NOMO-1 (cell line): ENCODE measurements around the gene CRISPLD2.

Source experiments
- DNase-seq, 2 experiments: peaks; one replicate each; lab custom pipeline; 2025; ENCODE audit not compliant: unreplicated experiment in 2 of 2; lab: John Stamatoyannopoulos, UW

The CRISPLD2 gene

GRCh38 chr16:84838383-84838948 is 18.7 kb downstream of the CRISPLD2 start:
- no peak for DNase-seq

- no peak for DNase-seq
Observed at GRCh38 chr16:84839054-84839453, 19.3 kb downstream of the CRISPLD2 start.

DNA sequence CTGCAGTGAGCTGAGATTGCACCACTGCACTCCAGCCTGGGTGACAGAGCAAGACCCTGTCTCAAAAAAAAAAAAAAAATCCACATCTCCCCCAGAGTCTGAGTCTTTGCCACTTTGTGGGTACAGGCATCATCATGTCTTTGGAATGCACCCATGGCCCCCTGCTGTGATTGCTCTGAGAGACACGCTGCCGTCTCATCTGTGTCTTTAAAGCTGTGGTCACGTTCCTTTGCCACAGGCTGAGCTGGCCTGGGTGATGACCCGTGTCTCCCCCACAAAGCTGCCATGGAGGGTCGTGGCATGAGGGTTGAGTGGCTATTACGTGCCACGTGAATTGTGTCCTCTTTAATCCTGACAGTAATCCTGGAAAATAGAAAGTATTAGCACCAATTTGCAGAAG is 20.2 kb downstream of the CRISPLD2 start:
- no peak for DNase-seq

GRCh38 chr16:84840687-84841627 is 21.2 kb downstream of the CRISPLD2 start:
- no peak for DNase-seq

- DNase-seq: no peak
Observed at GRCh38 chr16:84841787-84842300, 22.1 kb downstream of the CRISPLD2 start.

DNA sequence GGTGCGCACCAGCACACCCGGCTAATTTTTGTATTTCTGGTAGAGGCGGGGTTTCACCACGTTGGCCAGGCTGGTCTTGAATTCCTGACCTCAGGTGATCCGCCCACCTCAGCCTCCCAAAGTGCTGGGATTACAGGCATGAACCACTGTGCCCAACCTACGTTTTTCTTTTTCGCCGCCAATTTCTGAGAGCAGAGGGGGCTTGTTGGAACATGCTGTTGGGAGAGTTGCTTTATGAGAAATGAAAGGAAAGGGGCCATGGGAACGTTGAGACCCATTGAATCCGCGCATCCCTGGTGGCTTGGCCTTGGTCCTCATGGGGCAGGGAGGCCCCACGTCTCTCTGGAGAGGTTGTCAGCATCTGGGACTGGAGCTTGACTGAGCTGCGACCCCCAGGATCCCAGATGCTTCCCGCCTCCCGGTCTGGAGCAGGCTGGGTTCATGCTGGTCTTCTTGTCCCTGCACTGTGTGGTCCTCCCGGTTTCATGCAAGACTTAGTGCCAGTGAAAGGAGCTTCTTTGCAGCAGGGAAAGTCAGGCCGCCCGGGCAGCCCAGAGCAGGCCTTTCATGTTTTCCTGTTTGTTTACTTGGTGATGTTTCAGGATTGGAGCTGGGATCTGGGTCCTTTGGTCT is 22.8 kb downstream of the CRISPLD2 start:
- DNase-seq: no peak

GRCh38 chr16:84843149-84844048 is 23.6 kb downstream of the CRISPLD2 start:
- DNase-seq: no peak

GRCh38 chr16:84844049-84844350 is 24.2 kb downstream of the CRISPLD2 start:
- DNase-seq: no peak

- no peak for DNase-seq
Observed at GRCh38 chr16:84844559-84845495, 25.0 kb downstream of the CRISPLD2 start.

DNA sequence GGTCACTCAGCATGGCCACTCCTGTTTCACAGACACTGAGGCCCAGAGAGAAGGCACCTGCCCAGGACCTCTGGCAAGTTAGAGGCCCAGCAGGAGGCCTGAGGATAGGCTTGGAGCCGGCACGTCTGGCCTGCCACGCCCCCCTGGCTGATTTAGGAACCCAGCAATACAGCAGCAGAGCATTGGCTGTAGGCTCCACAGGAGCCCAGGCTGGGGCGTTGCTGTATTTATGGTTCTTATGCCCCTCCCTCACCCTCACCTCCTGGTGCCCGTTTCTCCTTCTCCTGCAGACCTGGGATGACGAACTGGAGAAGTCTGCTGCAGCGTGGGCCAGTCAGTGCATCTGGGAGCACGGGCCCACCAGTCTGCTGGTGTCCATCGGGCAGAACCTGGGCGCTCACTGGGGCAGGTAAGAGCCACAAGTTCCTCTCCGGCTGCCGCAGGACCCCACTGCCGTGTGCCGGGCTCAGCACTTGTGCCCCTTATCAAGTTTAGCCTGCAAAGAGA is 25.8 kb downstream of the CRISPLD2 start:
- DNase-seq: no peak

DNA sequence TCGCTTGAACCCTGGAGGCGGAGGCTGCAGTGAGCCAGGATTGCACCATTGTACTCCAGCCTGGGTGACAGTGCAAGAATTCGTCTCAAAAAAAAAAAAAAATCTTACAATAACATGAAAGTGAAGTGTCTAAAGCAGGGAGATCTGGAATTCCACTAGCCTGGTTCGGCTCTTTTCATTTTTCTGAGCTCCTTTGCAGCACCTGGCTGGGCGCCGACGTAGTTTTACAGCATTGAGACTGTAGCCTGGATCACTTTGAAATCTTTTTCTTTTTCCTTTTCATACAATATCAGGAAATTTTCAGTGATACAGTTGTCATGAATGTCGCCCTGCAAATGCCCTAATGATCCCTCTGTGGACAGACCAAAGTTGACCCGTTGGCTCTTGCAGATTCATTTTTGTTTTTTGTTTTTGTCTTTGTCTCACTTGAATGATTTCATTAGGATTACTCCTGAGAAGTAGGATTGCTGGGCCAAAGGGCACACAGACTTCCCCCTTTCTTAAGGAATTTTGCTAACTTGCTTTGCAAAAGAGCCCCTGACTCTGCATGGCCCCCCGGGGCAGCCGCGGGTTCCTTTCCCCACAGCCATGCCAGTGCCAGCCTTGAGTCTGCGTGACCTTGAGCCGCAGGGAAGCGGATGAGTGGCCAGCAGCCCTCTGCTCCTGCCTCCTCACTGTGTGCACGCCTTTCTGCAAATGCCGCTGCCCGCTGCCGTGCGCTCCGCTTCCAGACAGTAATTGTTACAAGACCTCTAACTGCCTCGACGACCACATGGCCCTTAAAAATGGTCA is 28.0 kb downstream of the CRISPLD2 start:
- DNase-seq: no peak

GRCh38 chr16:84848986-84849634 is 29.3 kb downstream of the CRISPLD2 start:
- no peak for DNase-seq

DNA sequence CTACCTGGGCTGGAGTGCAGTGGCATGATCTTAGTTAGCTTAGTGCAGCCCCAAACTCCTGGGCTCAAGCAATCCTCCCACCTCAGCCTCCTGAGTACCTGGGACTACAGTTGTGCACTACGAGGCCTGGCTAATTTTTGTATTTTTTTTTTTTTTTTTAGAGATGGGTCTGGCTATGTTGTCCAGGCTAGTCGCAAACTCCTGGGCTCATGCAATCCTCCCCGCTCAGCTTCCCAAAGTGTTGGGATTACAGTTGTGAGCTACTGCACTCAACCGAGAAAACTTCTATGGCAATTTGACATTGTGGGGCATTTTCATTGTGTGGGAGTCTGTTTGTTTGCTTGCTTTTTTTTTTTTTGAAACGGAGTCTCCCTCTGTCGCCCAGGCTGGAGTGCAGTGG is 30.0 kb downstream of the CRISPLD2 start:
- DNase-seq: no peak

DNA sequence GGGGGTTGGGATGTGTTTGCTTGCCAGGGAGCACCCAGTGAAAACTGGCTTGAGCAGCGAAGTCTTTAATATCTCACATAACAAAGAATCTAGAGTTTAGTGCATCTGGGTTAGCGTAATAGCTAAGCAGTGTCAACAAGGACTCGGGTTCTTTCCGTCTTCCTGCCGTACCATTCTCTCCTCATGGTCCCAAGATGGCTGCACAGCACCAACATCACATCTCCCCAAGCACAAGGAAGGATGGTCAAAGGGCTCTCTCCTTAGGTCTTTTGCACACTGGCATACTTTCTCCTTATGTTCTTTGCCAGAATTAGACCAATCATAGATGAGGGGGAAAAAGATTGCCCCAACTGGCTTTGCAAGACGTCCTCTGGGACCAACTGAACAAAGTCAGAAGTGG is 30.9 kb downstream of the CRISPLD2 start:
- DNase-seq: no peak

DNA sequence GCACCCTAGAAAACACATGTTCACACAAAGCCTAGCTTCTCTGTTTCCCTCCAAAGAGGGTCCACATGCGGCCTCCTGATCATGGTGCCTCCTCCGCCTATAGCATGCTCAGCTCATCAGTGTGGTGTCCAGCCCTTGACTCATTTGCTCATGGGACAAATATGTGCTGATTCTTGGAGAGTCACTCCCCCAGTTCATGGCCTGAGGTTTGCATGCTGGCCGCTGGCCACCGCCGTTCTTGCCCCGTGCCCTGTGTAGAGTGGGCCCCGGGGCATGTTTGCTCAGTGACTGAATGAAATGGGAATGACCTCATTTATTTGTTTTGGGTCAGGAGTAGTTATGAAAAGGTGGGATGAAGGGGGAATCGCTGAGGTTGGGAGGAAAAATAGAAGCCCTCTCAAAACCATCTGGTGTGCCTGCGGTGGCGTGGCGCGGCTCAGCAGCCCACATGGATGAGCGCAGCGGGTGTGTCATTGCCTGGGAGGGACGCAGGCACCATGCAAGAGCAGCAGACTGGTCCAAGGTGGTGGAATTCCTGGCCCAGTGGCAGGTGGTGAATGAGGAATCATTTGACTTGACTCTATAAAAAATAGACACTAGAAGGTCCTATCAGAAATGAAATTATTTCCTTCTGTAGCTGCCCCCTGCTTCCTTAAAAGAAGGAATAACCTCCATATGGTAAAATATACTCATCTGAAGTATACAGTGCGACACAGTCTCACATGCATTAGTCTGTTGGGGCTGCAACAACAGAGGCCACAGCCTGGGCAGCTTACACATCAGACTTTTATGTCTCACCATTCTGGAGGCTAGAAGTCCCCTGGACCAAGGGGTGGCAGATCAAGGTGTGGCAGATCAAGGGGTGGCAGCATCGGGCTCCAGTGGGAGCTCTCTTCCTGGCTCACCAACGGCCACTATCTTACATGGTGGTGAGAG is 31.7 kb downstream of the CRISPLD2 start:
- DNase-seq: no peak

DNA sequence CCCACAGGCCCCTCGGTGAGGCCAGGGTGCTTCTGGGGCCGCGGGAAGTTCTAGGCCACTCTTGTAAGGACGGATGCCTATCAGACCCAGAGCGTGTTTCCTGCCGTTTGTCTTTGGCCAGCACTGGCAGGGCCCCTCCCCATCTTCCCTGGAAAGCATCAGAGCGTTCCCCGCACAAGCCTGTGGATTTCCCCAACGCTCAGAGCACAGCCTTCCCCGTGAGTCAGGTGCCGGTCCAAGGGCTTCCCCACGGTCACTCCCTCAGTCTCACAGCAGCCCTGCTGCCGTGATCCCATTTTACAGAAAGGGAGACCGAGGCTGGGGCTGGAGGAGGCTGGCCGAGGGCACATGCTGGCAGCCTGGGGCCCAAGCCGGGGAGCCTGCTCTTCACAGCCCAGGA is 33.7 kb downstream of the CRISPLD2 start:
- no peak for DNase-seq

DNA sequence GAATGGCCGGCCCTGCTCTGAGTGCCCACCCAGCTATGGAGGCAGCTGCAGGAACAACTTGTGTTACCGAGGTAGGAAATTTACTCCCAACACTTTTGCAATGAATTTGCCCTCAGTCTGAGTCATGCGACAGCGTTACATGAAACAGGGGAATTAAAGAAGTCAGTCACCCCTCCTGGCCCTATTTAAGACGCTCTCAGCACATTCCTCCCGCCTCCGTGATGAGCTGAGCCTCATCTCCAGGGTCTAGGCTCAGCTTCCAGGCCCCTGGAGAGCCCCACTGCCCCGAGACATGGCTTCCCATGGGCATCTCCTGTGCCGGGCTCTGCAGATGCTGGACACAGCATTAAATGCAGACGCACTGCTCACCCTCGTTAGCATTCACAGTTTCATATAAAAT is 35.0 kb downstream of the CRISPLD2 start:
- no peak for DNase-seq
